Measurements from ENCODE around the gene KLF15.
A peak's percentile ranks its signal among the peaks of the same experiment; 100 is the strongest.

Gene KLF15

GRCh38 chr3:126357295-126358037, at the start of gene KLF15:
TSS of gene KLF15 (minus strand) at chr3:126357408. CDS start at chr3:126352922, 4,486 bp downstream.
- Histone ChIP-seq H3K9me3 (ENCODE audit: control insufficient read depth, insufficient read depth, low read length) (no peaks in the 10 kb centered on the region), H3K36me3 (ENCODE audit: control insufficient read depth, insufficient read depth, low read length) (no peaks in the 10 kb centered on the region), H3K27me3 (ENCODE audit: control insufficient read depth, insufficient read depth, low read length) (peaks cover 28% of the 10 kb centered on the region), H3K4me3 (ENCODE audit: low read depth, low read length) (peak within 1 kb of the TSS; percentile 75), H3K9ac (ENCODE audit: low read depth, low read length) (no peak within 1 kb of the TSS), H3K4me1 (ENCODE audit: control insufficient read depth, insufficient read depth, low read length) (peaks cover 13% of the 10 kb centered on the region)

DNA sequence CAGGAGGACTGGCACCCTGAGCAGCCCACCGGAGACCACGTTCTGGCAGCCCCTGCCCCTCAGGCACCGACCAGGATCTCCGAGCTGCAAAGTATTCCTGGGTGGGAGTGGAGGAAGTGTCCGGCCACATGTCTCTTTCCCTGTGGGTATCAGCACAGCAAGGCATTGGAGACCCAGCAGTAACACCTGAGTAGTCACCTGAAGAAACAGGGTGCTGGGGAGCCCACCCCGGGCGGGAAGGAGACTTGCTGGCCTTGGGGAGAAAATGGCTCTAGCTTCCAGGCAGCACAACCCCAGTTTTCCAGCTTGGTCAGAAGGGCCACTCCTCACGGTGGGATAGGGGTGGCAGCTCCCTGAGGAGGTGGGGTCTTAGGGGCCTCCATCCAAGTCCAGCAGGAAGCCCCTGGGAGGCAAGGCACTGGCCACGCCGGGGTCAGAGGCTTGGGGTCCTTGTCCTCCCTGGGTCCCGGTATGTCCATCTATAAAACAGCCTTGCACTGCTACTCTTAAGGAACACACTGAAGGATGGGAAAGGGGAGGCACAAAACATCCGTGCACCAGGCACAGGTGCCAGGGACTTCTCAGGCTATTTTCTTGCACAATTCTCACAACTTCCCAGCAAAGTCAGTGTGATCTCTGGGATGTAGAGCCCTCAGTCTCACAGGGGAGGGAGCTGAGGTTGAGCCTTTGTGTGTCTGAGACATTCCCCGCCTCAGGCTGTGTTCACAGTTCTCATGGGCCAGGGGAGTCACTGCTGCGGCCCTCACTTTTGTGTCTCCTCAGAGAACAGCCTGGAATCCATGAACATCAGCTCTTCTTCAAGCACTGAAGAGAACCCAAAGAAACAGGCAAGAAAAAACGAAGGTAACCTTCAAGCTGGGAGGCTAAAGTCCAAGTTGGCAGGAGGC, 49.4 kb upstream of the KLF15 start:
- Histone ChIP-seq H3K36me3 (ENCODE audit: control insufficient read depth, insufficient read depth, low read length) (no peaks in the 10 kb centered on the region), H3K9ac (ENCODE audit: low read depth, low read length) (no peak overlapping the region), H3K27me3 (ENCODE audit: control insufficient read depth, insufficient read depth, low read length) (no peaks in the 10 kb centered on the region), H3K4me3 (ENCODE audit: low read depth, low read length) (no peak overlapping the region), H3K4me1 (ENCODE audit: control insufficient read depth, insufficient read depth, low read length) (no peaks in the 10 kb centered on the region), H3K9me3 (ENCODE audit: control insufficient read depth, insufficient read depth, low read length) (no peaks in the 10 kb centered on the region)

DNA sequence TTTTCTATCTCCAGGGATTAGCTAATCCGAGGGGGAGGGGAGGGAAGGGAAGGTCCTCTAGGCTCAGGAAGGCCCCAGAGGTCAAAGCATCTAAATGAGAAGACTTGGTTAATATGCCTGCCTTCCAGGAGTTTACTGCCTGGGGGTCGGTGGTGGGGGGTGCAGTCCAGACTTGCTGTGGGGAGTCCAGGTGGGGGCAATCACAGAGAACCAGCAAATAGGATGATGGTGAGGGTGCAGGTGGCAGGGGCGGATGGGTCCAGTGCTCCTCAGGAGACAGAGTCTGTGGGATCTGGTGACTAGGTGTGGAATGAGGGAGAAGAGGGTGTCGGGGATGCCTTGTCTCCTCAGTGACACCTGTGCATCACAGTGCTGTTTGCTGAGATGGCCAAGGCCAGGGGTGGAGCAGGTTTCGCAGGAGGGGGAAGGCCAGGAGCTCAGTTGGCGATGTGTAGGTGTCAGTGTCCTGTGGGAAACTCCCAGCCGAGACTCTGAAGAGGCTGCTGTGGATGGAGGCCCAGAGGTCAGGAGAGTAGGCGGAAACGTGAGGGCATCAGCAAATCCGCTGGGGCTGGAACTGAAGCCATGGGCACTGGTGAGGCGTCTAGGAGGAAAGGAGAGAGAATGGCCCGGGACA, 45.6 kb upstream of the KLF15 start:
- Histone ChIP-seq H3K4me1 (ENCODE audit: control insufficient read depth, insufficient read depth, low read length) (no peaks in the 10 kb centered on the region), H3K27me3 (ENCODE audit: control insufficient read depth, insufficient read depth, low read length) (no peaks in the 10 kb centered on the region), H3K9ac (ENCODE audit: low read depth, low read length) (no peak overlapping the region), H3K36me3 (ENCODE audit: control insufficient read depth, insufficient read depth, low read length) (no peaks in the 10 kb centered on the region), H3K9me3 (ENCODE audit: control insufficient read depth, insufficient read depth, low read length) (no peaks in the 10 kb centered on the region), H3K4me3 (ENCODE audit: low read depth, low read length) (no peak overlapping the region)

GRCh38 chr3:126402178-126402577, 45.0 kb upstream of the KLF15 start:
- no peaks in the 10 kb centered on the region for H3K27me3 ChIP-seq (ENCODE audit: control insufficient read depth, insufficient read depth, low read length)
- H3K4me1 ChIP-seq (ENCODE audit: control insufficient read depth, insufficient read depth, low read length) = no peaks in the 10 kb centered on the region
- H3K9me3 ChIP-seq (ENCODE audit: control insufficient read depth, insufficient read depth, low read length) = no peaks in the 10 kb centered on the region
- no peaks in the 10 kb centered on the region for H3K36me3 ChIP-seq (ENCODE audit: control insufficient read depth, insufficient read depth, low read length)
- H3K4me3 ChIP-seq (ENCODE audit: low read depth, low read length) = no peak overlapping the region
- no peak overlapping the region for H3K9ac ChIP-seq (ENCODE audit: low read depth, low read length)

- H3K4me1 ChIP-seq (ENCODE audit: control insufficient read depth, insufficient read depth, low read length) = no peaks in the 10 kb centered on the region
- no peak overlapping the region for H3K9ac ChIP-seq (ENCODE audit: low read depth, low read length)
- H3K4me3 ChIP-seq (ENCODE audit: low read depth, low read length) = no peak overlapping the region
- no peaks in the 10 kb centered on the region for H3K9me3 ChIP-seq (ENCODE audit: control insufficient read depth, insufficient read depth, low read length)
- no peaks in the 10 kb centered on the region for H3K27me3 ChIP-seq (ENCODE audit: control insufficient read depth, insufficient read depth, low read length)
- H3K36me3 ChIP-seq (ENCODE audit: control insufficient read depth, insufficient read depth, low read length) = no peaks in the 10 kb centered on the region
These were observed 44.5 kb upstream of the KLF15 start for GRCh38 chr3:126401611-126402160.

- H3K36me3 ChIP-seq (ENCODE audit: control insufficient read depth, insufficient read depth, low read length) = no peaks in the 10 kb centered on the region
- H3K9me3 ChIP-seq (ENCODE audit: control insufficient read depth, insufficient read depth, low read length) = no peaks in the 10 kb centered on the region
- H3K4me3 ChIP-seq (ENCODE audit: low read depth, low read length) = no peak overlapping the region
- peaks cover 12% of the 10 kb centered on the region for H3K27me3 ChIP-seq (ENCODE audit: control insufficient read depth, insufficient read depth, low read length)
- H3K9ac ChIP-seq (ENCODE audit: low read depth, low read length) = no peak overlapping the region
- H3K4me1 ChIP-seq (ENCODE audit: control insufficient read depth, insufficient read depth, low read length) = no peaks in the 10 kb centered on the region
These were observed 42.5 kb upstream of the KLF15 start for GRCh38 chr3:126399756-126400155.

DNA sequence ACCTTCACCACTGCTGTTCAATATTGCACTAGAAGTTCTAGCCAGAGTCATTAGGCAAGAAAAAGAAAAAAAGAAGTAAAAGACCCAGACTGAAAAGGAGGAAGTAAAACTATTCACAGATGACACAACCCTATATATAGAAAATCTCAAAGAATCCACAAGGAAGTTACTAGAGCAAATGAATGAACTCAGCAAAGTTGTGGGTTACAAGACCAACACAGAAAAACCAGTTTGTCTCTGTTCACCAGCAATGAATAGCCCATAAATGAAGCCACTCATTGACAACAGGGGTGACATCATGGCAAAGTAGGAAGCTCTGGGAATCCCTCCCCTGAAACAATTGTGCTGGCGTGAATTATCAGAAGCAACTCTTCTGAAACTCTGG, 42.1 kb upstream of the KLF15 start:
- Histone ChIP-seq H3K9me3 (ENCODE audit: control insufficient read depth, insufficient read depth, low read length) (no peaks in the 10 kb centered on the region), H3K36me3 (ENCODE audit: control insufficient read depth, insufficient read depth, low read length) (no peaks in the 10 kb centered on the region), H3K9ac (ENCODE audit: low read depth, low read length) (no peak overlapping the region), H3K4me1 (ENCODE audit: control insufficient read depth, insufficient read depth, low read length) (no peaks in the 10 kb centered on the region), H3K4me3 (ENCODE audit: low read depth, low read length) (no peak overlapping the region), H3K27me3 (ENCODE audit: control insufficient read depth, insufficient read depth, low read length) (peaks cover 15% of the 10 kb centered on the region)

- peaks cover 21% of the 10 kb centered on the region for H3K27me3 ChIP-seq (ENCODE audit: control insufficient read depth, insufficient read depth, low read length)
- no peaks in the 10 kb centered on the region for H3K36me3 ChIP-seq (ENCODE audit: control insufficient read depth, insufficient read depth, low read length)
- H3K9ac ChIP-seq (ENCODE audit: low read depth, low read length) = no peak overlapping the region
- no peak overlapping the region for H3K4me3 ChIP-seq (ENCODE audit: low read depth, low read length)
- H3K9me3 ChIP-seq (ENCODE audit: control insufficient read depth, insufficient read depth, low read length) = no peaks in the 10 kb centered on the region
- no peaks in the 10 kb centered on the region for H3K4me1 ChIP-seq (ENCODE audit: control insufficient read depth, insufficient read depth, low read length)
These were observed 41.5 kb upstream of the KLF15 start for GRCh38 chr3:126398423-126399350.

DNA sequence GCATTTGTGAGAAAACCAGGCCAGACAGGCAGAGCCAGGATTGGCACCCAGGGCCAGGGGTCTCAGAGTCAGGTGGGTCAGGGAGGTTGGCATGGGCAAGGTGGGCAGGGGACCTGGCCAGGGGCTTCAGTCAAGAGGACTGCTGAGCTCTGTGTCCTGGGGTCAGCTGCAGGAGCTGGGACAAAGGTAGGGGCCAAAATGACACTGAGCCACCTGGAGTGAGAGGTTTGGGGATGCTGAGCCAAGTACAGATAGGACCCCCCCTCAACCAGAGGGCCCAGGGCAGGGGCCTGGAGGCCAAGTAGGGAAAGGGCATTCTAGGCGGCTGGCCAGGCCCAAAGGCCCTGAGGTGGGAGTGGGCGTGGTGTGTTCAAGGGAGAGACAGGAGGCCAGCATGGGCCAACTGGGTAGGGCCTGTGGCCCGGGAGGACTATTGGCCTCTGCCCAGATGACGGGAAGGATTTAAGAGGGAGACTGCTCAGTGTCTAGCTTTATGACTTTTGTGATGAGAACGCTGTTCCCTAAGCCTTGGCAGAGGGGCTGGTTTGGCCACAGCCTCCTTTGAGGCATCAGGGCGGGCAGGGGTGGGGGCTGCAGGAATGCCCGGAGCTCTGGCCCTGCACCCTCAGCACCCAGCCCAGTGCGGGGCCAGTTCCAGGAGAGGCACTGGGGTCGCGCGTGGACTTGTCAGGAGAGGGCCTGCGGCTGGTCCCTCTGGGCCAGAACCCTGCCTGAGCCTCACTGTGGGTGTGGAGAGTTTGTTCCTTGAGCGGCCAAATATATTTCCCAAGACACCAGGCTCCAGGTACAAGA, 40.6 kb upstream of the KLF15 start:
- Histone ChIP-seq H3K36me3 (ENCODE audit: control insufficient read depth, insufficient read depth, low read length) (no peaks in the 10 kb centered on the region), H3K9me3 (ENCODE audit: control insufficient read depth, insufficient read depth, low read length) (no peaks in the 10 kb centered on the region), H3K27me3 (ENCODE audit: control insufficient read depth, insufficient read depth, low read length) (peaks cover 30% of the 10 kb centered on the region), H3K4me1 (ENCODE audit: control insufficient read depth, insufficient read depth, low read length) (no peaks in the 10 kb centered on the region), H3K9ac (ENCODE audit: low read depth, low read length) (no peak overlapping the region), H3K4me3 (ENCODE audit: low read depth, low read length) (no peak overlapping the region)

DNA sequence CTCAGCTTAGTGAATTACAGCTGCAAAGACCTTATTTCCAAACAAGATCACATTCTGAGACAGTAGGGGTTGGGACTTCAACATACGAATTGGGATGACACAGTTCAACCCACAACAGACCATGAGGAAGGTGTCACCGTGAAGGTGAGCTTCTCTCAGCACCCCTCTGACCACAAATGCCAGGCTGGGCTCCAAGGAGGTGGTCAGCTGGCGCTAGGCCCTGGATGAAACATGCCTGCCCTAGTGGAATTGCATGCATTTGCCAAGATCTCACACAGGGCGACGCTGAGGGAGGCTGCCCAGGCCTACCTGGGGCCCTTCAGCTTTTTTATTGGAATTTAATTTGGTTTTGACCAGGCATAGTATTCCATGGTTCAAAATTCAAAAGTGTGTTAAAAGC, 39.3 kb upstream of the KLF15 start:
- no peak overlapping the region for H3K4me3 ChIP-seq (ENCODE audit: low read depth, low read length)
- no peaks in the 10 kb centered on the region for H3K9me3 ChIP-seq (ENCODE audit: control insufficient read depth, insufficient read depth, low read length)
- H3K27me3 ChIP-seq (ENCODE audit: control insufficient read depth, insufficient read depth, low read length) = peaks cover 34% of the 10 kb centered on the region

More for the DNA sequence above, 39.3 kb upstream of the KLF15 start:
- H3K36me3 ChIP-seq (ENCODE audit: control insufficient read depth, insufficient read depth, low read length) = no peaks in the 10 kb centered on the region
- H3K4me1 ChIP-seq (ENCODE audit: control insufficient read depth, insufficient read depth, low read length) = no peaks in the 10 kb centered on the region
- H3K9ac ChIP-seq (ENCODE audit: low read depth, low read length) = no peak overlapping the region
